Panc1 (cell line): Measurements from ENCODE around the gene POM121L2. TPM values are rescaled to one million over a fixed set of nuclear protein-coding genes. Genes with fewer than 3 reads are reported as not detected.

Experiments used
- ATAC-seq: fragments of 200-7000 bp; cut with Tn5 transposase; 2 replicates; pipeline ENCODE4 v1.9.1; 2020; ENCODE audit warnings: mild to moderate bottlenecking, moderate library complexity
- BruUV-seq: library from RNA; stranded (reverse); fragments of 400-500 nt; replicated peaks from 2 replicates; lab custom pipeline; 2021; lab: Mats Ljungman, UMichigan
- CTCF ChIA-PET: fragments of 300-600 bp; sonication (Branson Sonifier 250); formaldehyde crosslinking; loops from one replicate; lab custom pipeline; 2022; ENCODE audit warnings: antibody characterized with exemption; lab: Charles Lee
- POLR2A ChIA-PET: fragments of 300-600 bp; sonication (Branson Sonifier 250); formaldehyde crosslinking; loops from one replicate; lab custom pipeline; 2022; ENCODE audit warnings: antibody characterized with exemption; lab: Charles Lee
- DNase-seq: peaks from one replicate; pipeline ENCODE4 v3.0.0-alpha.2; 2010; ENCODE audit warnings: low read depth, low spot score
- H3K27ac ChIP-seq: 2 replicates; pipeline ENCODE4 v1.5.1; 2011; ENCODE audit warnings: mild to moderate bottlenecking, low read length, inconsistent platforms
- H3K27me3 ChIP-seq: fragments of 200-500 bp; sonication (Bioruptor generic); 2 replicates; pipeline ENCODE4 v1.6.0; 2014; ENCODE audit warnings: low read length, inconsistent platforms; ENCODE audit not compliant: control insufficient read depth, insufficient read depth
- H3K36me3 ChIP-seq: fragments of 200-500 bp; sonication (Bioruptor generic); 2 replicates; pipeline ENCODE4 v1.5.1; 2014; ENCODE audit warnings: inconsistent platforms, mild to moderate bottlenecking, low read length, moderate library complexity; ENCODE audit not compliant: control insufficient read depth, insufficient read depth
- H3K4me1 ChIP-seq: 2 replicates; pipeline ENCODE4 v1.5.1; 2011; ENCODE audit warnings: inconsistent platforms, mild to moderate bottlenecking, low read length, moderate library complexity; ENCODE audit not compliant: control insufficient read depth, insufficient read depth
- H3K4me3 ChIP-seq, 2 experiments: 2 replicates each; pipeline ENCODE4 v1.5.1; 2011 to 2012; ENCODE audit warnings: low read depth in 2 of 2, low read length in 2 of 2, mild to moderate bottlenecking in 2 of 2, inconsistent platforms in 1 of 2, moderate library complexity in 1 of 2
- H3K9me3 ChIP-seq: fragments of 200-500 bp; sonication (Bioruptor generic); 2 replicates; pipeline ENCODE4 v1.5.1; 2014; ENCODE audit warnings: low read depth, mild to moderate bottlenecking, inconsistent platforms, low read length, moderate library complexity; ENCODE audit not compliant: control insufficient read depth, insufficient read depth
- CTCF ChIP-seq: fragments of 450-650 bp; IDR thresholded peaks from 2 replicates; pipeline ENCODE4 v1.5.1; 2017; ENCODE audit warnings: mild to moderate bottlenecking
- POLR2AphosphoS5 ChIP-seq: IDR thresholded peaks from 2 replicates; pipeline ENCODE4 v1.6.1; 2012; ENCODE audit warnings: mild to moderate bottlenecking, low read depth, low read length, moderate library complexity
- REST ChIP-seq, 2 experiments: IDR thresholded peaks; 2 replicates each; pipeline ENCODE4 v1.6.1; 2011 to 2012; ENCODE audit warnings: low read depth in 2 of 2, control low read depth in 1 of 2, low read length in 1 of 2, mild to moderate bottlenecking in 1 of 2, moderate library complexity in 1 of 2; ENCODE audit not compliant: insufficient read depth in 1 of 2
- SIN3A ChIP-seq: IDR thresholded peaks from 2 replicates; pipeline ENCODE4 v1.6.1; 2012; ENCODE audit warnings: low read depth, mild to moderate bottlenecking, low read length, moderate library complexity, borderline replicate concordance; ENCODE audit not compliant: insufficient read depth
- TCF7L2 ChIP-seq: IDR thresholded peaks from 2 replicates; pipeline ENCODE4 v1.6.1; 2011; ENCODE audit warnings: mild to moderate bottlenecking, low read depth, low read length, inconsistent platforms
- in situ Hi-C: cut with HindIII; loops from 2 replicates; pipeline ENCODE4 v1.10.0; 2016; ENCODE audit warnings: low sequenced_read_pairs, low pct_unique_long_range_greater_than_20kb
- intact Hi-C: fragments of 100-400 bp; cut with micrococcal nuclease; formaldehyde crosslinking; loops from one replicate; pipeline ENCODE4 v1.10.0; 2022; ENCODE audit not compliant: unreplicated experiment
- total RNA-seq: library from RNA; stranded (reverse); gene quantifications from one replicate; pipeline ENCODE4 v1.2.1, GENCODE V29; 2021; ENCODE audit not compliant: unreplicated experiment

POM121L2 gene
- total RNA-seq, 1 experiment from 2014 or later: not detected

GRCh38 chr6:27334141-27334540 is 22.1 kb upstream of the POM121L2 start:
- ChIA-PET CTCF (no interaction called here), POLR2A (interaction anchor here (0.7 kb wide), 1 partner anchor 73 kb away, joined by 4 read pairs; no protein-coding TSS in a partner anchor)
- ATAC-seq: peak; percentile 1; the same call in 1 of the 2 replicates
- in situ Hi-C loops (no loop called here), intact Hi-C loops (loop anchor here (5.0 to 10.0 kb wide), 2 partner anchors 138 to 271 kb away; partner anchors contain the start of gene ZNF184)
- Histone ChIP-seq H3K36me3 (no peaks in the 10 kb centered on the region), H3K4me3 (peak overlapping the region; percentile 75 to 87), H3K27ac (no peak overlapping the region), H3K27me3 (no peaks in the 10 kb centered on the region), H3K9me3 (no peaks in the 10 kb centered on the region), H3K4me1 (no peaks in the 10 kb centered on the region)
- no peak for TF ChIP-seq SIN3A
- TF ChIP-seq TCF7L2: no peak
- TF ChIP-seq CTCF: no peak
- no peak for TF ChIP-seq POLR2AphosphoS5
- no peak for TF ChIP-seq REST (IDR thresholded peaks at IDR 0.05; ENCODE audit: insufficient read depth in 1 of 2, low read depth in 2 of 2, low read length in 1 of 2)
- no TSS peak for BruUV-seq
- peak; percentile 4 for DNase-seq

GRCh38 chr6:27333642-27334040 is 21.6 kb upstream of the POM121L2 start:
- Histone ChIP-seq H3K36me3 (no peaks in the 10 kb centered on the region), H3K9me3 (no peaks in the 10 kb centered on the region), H3K27me3 (no peaks in the 10 kb centered on the region), H3K27ac (no peak overlapping the region), H3K4me1 (no peaks in the 10 kb centered on the region), H3K4me3 (peak overlapping the region; percentile 75 to 87)
- in situ Hi-C loops: no loop called here
- DNase-seq (no peak), ATAC-seq (no peak)
- ChIA-PET CTCF (no interaction called here), POLR2A (interaction anchor here (0.7 kb wide), 1 partner anchor 73 kb away, joined by 4 read pairs; no protein-coding TSS in a partner anchor)
- intact Hi-C loops: loop anchor here (5.0 to 10.0 kb wide), 2 partner anchors 139 to 271 kb away; partner anchors contain the start of gene ZNF184
- no TSS peak for BruUV-seq
- TF ChIP-seq POLR2AphosphoS5 (no peak), CTCF (no peak), REST (IDR thresholded peaks at IDR 0.05; ENCODE audit: insufficient read depth in 1 of 2, low read depth in 2 of 2, low read length in 1 of 2) (no peak), TCF7L2 (no peak), SIN3A (no peak)
